ENCODE measurements around the gene FBXO31. TPM values are rescaled to one million over a fixed set of nuclear protein-coding genes. Genes with fewer than 3 reads are reported as not detected.

Gene FBXO31
- total RNA-seq, 1 donor from 2014 or later = 26.2 TPM

DNA sequence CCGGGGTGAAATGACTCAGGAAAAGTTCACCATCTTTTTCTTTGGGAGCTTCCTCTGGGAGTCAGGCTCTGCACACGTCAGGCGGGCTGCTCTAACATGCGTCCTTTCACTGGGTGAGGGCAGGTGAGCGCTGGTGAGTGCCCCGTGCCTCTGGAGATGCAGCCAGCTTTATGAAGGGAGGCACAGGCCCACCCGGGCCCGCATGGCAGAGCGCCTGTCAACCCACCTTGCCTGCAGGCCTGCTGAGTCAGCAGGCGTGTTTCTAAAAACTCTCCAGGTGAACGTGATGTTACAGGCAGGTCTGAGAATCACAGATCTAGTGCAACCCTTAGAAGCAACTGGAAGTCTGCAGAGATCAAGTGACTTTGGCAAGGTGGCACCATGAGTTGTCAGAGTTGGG lies 27.0 kb upstream of the FBXO31 start:
- ATAC-seq = no peak
- Histone ChIP-seq H3K4me1 (peaks cover 7% of the 10 kb centered on the region), H3K36me3 (peaks cover 91% of the 10 kb centered on the region), H3K27ac (no peak overlapping the region), H3K9me3 (no peaks in the 10 kb centered on the region), H3K4me3 (no peak overlapping the region), H3K27me3 (ENCODE audit: low read depth) (no peaks in the 10 kb centered on the region)
- TF ChIP-seq, protein P1, sequence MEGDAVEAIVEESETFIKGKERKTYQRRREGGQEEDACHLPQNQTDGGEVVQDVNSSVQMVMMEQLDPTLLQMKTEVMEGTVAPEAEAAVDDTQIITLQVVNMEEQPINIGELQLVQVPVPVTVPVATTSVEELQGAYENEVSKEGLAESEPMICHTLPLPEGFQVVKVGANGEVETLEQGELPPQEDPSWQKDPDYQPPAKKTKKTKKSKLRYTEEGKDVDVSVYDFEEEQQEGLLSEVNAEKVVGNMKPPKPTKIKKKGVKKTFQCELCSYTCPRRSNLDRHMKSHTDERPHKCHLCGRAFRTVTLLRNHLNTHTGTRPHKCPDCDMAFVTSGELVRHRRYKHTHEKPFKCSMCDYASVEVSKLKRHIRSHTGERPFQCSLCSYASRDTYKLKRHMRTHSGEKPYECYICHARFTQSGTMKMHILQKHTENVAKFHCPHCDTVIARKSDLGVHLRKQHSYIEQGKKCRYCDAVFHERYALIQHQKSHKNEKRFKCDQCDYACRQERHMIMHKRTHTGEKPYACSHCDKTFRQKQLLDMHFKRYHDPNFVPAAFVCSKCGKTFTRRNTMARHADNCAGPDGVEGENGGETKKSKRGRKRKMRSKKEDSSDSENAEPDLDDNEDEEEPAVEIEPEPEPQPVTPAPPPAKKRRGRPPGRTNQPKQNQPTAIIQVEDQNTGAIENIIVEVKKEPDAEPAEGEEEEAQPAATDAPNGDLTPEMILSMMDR (IDR thresholded peaks at IDR 0.05) = no peak
- DNase-seq = peak; percentile 35
- intact Hi-C loops (cut with DNase I) = no loop called here

DNA sequence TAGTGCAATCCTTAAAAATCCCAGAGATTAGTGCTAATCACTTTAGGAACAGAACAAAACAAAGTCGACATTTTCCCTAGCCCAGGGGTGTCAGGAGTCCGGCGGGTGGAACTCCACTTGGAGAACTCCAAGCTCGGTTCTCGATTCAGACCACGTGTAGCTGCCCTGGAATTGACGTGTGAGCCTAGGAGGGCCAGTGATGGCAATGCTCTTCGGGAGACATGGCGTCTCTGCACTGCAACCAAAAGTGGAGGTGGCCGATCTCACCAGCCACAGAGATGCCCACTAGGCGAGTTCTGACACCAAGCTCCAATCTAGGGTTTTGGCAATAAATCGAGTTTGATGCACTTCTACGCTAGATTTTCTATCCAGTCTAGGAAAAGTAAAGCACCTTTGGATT lies 26.2 kb upstream of the FBXO31 start:
- H3K4me1 ChIP-seq = peaks cover 7% of the 10 kb centered on the region

DNA sequence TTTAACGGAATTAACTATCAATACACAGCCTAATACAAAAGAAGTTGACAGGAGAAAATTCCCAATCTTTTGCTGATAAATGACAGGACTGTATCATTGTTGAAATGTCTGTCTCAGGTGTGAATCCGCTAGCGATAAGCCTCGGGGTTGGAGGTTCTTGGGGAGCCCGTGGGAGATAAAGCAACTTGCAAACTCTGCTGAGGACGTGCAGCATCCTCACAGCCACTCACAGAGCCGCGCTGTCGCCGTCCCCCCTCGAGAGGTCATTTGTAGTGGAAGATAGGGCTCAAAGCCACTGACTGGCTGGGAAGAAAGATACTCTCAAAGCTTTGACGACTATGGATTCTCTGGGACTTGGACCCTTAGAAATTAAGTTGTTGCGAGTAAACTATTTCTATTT lies 25.6 kb upstream of the FBXO31 start:
- no peak overlapping the region for H3K27ac ChIP-seq
- no peaks in the 10 kb centered on the region for H3K9me3 ChIP-seq
- H3K4me1 ChIP-seq = peaks cover 7% of the 10 kb centered on the region
- H3K27me3 ChIP-seq (ENCODE audit: low read depth) = no peaks in the 10 kb centered on the region
- no peak overlapping the region for H3K4me3 ChIP-seq
- intact Hi-C loops (cut with DNase I) = no loop called here
- DNase-seq = peak; percentile 30
- TF ChIP-seq, protein P1 (IDR thresholded peaks at IDR 0.05) = no peak
- peaks cover 91% of the 10 kb centered on the region for H3K36me3 ChIP-seq
- no peak for ATAC-seq

More for the DNA sequence above, 26.2 kb upstream of the FBXO31 start:
- H3K36me3 ChIP-seq = peaks cover 91% of the 10 kb centered on the region
- H3K9me3 ChIP-seq = no peaks in the 10 kb centered on the region
- DNase-seq = peak; percentile 30
- H3K27ac ChIP-seq = no peak overlapping the region
- H3K27me3 ChIP-seq (ENCODE audit: low read depth) = no peaks in the 10 kb centered on the region
- no peak overlapping the region for H3K4me3 ChIP-seq
- no peak for ATAC-seq
- TF ChIP-seq, protein P1 (IDR thresholded peaks at IDR 0.05) = no peak
- intact Hi-C loops (cut with DNase I) = no loop called here

DNA sequence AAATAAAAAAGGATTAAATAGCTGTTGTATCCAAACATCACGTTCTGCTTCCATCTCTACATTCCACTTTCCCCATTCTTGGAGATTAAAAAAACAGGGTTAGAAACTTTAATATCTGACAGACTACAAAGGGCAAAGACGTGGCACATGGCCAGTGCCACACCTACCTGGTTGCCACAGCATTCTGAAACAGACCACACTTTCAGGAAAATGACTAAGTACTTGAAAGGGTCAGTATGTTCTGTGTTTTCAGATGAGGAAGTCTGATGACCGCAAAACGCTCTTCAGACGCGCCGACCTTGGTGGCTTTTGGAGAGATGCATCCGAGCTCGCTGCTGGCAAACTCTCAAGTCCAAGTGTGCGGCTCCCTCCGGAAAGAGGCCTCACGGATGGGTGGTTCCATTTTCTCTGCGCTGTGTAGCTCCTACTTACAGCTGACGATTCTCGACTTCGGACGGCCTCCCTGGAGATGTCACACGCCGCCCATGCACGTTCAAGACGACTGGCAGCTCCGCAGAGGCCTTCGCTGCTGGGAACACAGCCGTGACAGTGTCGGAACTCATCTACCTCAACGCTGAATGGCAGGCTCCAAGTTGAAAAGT lies 24.0 kb upstream of the FBXO31 start:
- no peaks in the 10 kb centered on the region for H3K27me3 ChIP-seq (ENCODE audit: low read depth)
- TF ChIP-seq, protein P1 (IDR thresholded peaks at IDR 0.05) = no peak
- ATAC-seq = peak; percentile 77 to 88
- H3K9me3 ChIP-seq = no peaks in the 10 kb centered on the region
- H3K4me1 ChIP-seq = peaks cover 7% of the 10 kb centered on the region
- H3K4me3 ChIP-seq = no peak overlapping the region
- intact Hi-C loops (cut with DNase I) = no loop called here
- H3K36me3 ChIP-seq = peaks cover 92% of the 10 kb centered on the region
- DNase-seq = peak; percentile 80
- peak overlapping the region; percentile 52 for H3K27ac ChIP-seq

DNA sequence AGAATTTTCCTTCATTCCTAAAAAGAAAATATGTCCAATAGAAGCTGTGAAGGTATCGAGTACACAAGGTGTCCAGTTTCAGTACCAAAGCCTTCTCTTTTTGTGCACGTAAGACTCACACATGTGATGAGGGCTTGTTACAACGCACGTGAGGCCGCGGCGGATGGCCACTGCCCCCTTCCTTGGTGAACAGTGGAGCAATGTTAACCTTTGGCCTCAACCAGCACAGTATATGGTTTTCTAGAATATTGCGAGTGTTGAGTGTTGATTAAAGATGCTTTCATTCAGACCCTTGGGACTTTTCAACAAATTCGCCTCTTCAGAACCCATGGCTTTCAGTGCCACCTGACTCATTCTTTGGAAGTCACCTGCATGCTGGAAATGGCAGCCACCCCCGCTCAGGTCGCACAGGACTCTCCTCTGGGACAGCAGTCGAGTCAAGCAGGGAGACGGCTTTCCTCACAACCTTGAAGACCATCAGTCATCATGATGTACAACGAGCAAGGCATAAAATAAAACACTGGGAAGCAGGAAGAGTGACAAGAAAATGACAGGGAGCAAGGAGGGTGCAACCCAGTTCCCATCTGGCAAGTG lies 23.0 kb upstream of the FBXO31 start:
- intact Hi-C loops (cut with DNase I) = no loop called here
- no peak for ATAC-seq
- Histone ChIP-seq H3K4me3 (no peak overlapping the region), H3K27ac (peak overlapping the region; percentile 52), H3K4me1 (peaks cover 7% of the 10 kb centered on the region), H3K27me3 (ENCODE audit: low read depth) (no peaks in the 10 kb centered on the region), H3K36me3 (peaks cover 92% of the 10 kb centered on the region), H3K9me3 (no peaks in the 10 kb centered on the region)
- TF ChIP-seq, protein P1 (IDR thresholded peaks at IDR 0.05) = no peak
- DNase-seq = peak; percentile 28

Data from lower lobe of right lung (tissue), 2 donors.